ENCODE data around the gene TBC1D1. TPM values are rescaled to one million over a fixed set of nuclear protein-coding genes. Genes with fewer than 3 reads are reported as not detected.

Gene TBC1D1
- total RNA-seq, 2 donors from 2014 or later: 23.3 to 28.7 TPM

GRCh38 chr4:38130884-38131283 is 240.0 kb downstream of the TBC1D1 start:
- H3K4me3 ChIP-seq: no peak overlapping the region
- ATAC-seq: no peak
- 74 to 75% methylated on average over 3 of the region's 3 CpGs for whole genome bisulfite sequencing, 2 donors
- H3K27ac ChIP-seq: peak overlapping the region in 3 of 4 donors; percentile 71 to 90 (median 83)
- no peaks in the 10 kb centered on the region for H3K9me3 ChIP-seq
- TF ChIP-seq CTCF (IDR thresholded peaks at IDR 0.05) (no peak), POLR2A (IDR thresholded peaks at IDR 0.05) (no peak)
- DNase-seq: no peak
- peaks cover 49% of the 10 kb centered on the region for H3K4me1 ChIP-seq
- intact Hi-C loops (cut with DNase I): no loop called here
- no peaks in the 10 kb centered on the region for H3K27me3 ChIP-seq
- no peaks in the 10 kb centered on the region for H3K36me3 ChIP-seq (replicated peaks in 1 of 2; ENCODE audit: insufficient read depth in 1 of 2, low read depth in 2 of 2)

GRCh38 chr4:38131371-38132091 is 240.6 kb downstream of the TBC1D1 start:
- H3K27ac ChIP-seq: peak overlapping the region; percentile 71 to 90 (median 82)
- ATAC-seq (no peak), DNase-seq (peak; percentile 26 to 47 (median 40))
- no peaks in the 10 kb centered on the region for H3K36me3 ChIP-seq (replicated peaks in 1 of 2; ENCODE audit: insufficient read depth in 1 of 2, low read depth in 2 of 2)
- intact Hi-C loops (cut with DNase I): no loop called here
- no peak overlapping the region for H3K4me3 ChIP-seq
- TF ChIP-seq POLR2A (IDR thresholded peaks at IDR 0.05): no peak
- no peak for TF ChIP-seq CTCF (IDR thresholded peaks at IDR 0.05)
- H3K27me3 ChIP-seq: no peaks in the 10 kb centered on the region
- H3K9me3 ChIP-seq: no peaks in the 10 kb centered on the region
- WGBS, 2 donors: 44 to 45% methylated on average over 12 of the region's 12 CpGs
- peaks cover 49% of the 10 kb centered on the region for H3K4me1 ChIP-seq

GRCh38 chr4:38132107-38132673 is 241.3 kb downstream of the TBC1D1 start:
- H3K9me3 ChIP-seq: no peaks in the 10 kb centered on the region
- peaks cover 49% of the 10 kb centered on the region for H3K4me1 ChIP-seq
- intact Hi-C loops (cut with DNase I): no loop called here
- H3K27me3 ChIP-seq: no peaks in the 10 kb centered on the region
- 9 to 11% methylated on average over 8 of the region's 8 CpGs for WGBS, 2 donors
- DNase-seq: peak; percentile 35 to 74 (median 56)
- no peak overlapping the region for H3K4me3 ChIP-seq
- H3K36me3 ChIP-seq (replicated peaks in 1 of 2; ENCODE audit: insufficient read depth in 1 of 2, low read depth in 2 of 2): no peaks in the 10 kb centered on the region
- TF ChIP-seq POLR2A (IDR thresholded peaks at IDR 0.05) (peak in 1 of 3 donors; percentile 21), CTCF (IDR thresholded peaks at IDR 0.05) (no peak)
- peak; percentile 29 for ATAC-seq
- H3K27ac ChIP-seq: peak overlapping the region; percentile 71 to 90 (median 82)

- 15 to 19% methylated on average over 14 of the region's 14 CpGs for WGBS, 2 donors
- Histone ChIP-seq H3K36me3 (replicated peaks in 1 of 2; ENCODE audit: insufficient read depth in 1 of 2, low read depth in 2 of 2) (no peaks in the 10 kb centered on the region), H3K4me3 (no peak overlapping the region), H3K27me3 (no peaks in the 10 kb centered on the region), H3K9me3 (no peaks in the 10 kb centered on the region), H3K27ac (peak overlapping the region; percentile 60 to 90 (median 77)), H3K4me1 (peaks cover 49% of the 10 kb centered on the region)
- TF ChIP-seq CTCF (IDR thresholded peaks at IDR 0.05) (peak in 3 of 7 experiments; percentile 4 to 31 (median 17)), POLR2A (IDR thresholded peaks at IDR 0.05) (peak in 2 of 3 donors; percentile 36 to 40)
- intact Hi-C loops (cut with DNase I): no loop called here
- peak; percentile 73 to 90 (median 80) for DNase-seq
- peak; percentile 95 for ATAC-seq
These were observed 242.2 kb downstream of the TBC1D1 start for GRCh38 chr4:38132843-38133662.

All from body of pancreas (tissue), 4 donors.